Measurements from ENCODE around the gene DONSON. TPM values are rescaled to one million over a fixed set of nuclear protein-coding genes. Genes with fewer than 3 reads are reported as not detected.
"Not testable (repeated sequence)": the region's sequence is repeated elsewhere in the genome, so short reads cannot be mapped to it uniquely, and the experiment has no call there.

The DONSON gene
- total RNA-seq = 10 to 100 TPM in 1 of 2 donors, 1 to 10 TPM in 1; 6.0 to 10.0 TPM
- polyA plus RNA-seq = 10 to 100 TPM in 1 of 2 donors, 1 to 10 TPM in 1; 5.3 to 11.6 TPM
- long read RNA-seq, donor 1, partial matches to known transcripts = 190 of 194 reads
- long read RNA-seq, donor 1, other reads (novel, unspliced or antisense) = 0 of 194 reads
- long read RNA-seq, donor 2 = 0 reads
- long read RNA-seq, donor 3, partial matches to known transcripts = 0 of 2 reads
- long read RNA-seq, donor 3, other reads (novel, unspliced or antisense) = 0 of 2 reads
- long read RNA-seq, donor 4, partial matches to known transcripts = 0 of 2 reads
- long read RNA-seq, donor 4, other reads (novel, unspliced or antisense) = 0 of 2 reads
- long read RNA-seq, donor 5, partial matches to known transcripts = 9 of 10 reads
- long read RNA-seq, donor 5, other reads (novel, unspliced or antisense) = 0 of 10 reads

- Histone ChIP-seq H3K4me1 (ENCODE audit: control insufficient read depth in 5 of 5, insufficient read depth in 5 of 5, low read length in 5 of 5) (peaks cover 0 to 12% (median 0%) of the 10 kb centered on the region in 5 donors), H3K27ac (ENCODE audit: low read depth in 1 of 2, low read length in 1 of 2) (peak within 1 kb of the TSS; percentile 92 to 97), H3K36me3 (ENCODE audit: control insufficient read depth in 4 of 4, insufficient read depth in 4 of 4, low read length in 4 of 4) (peaks cover 2 to 8% (median 4%) of the 10 kb centered on the region in 4 donors), H3K9ac (ENCODE audit: insufficient read depth in 1 of 2, low read length in 2 of 2) (peak within 1 kb of the TSS; percentile 83 to 84), H3K27me3 (ENCODE audit: control insufficient read depth in 3 of 3, insufficient read depth in 3 of 3, low read length in 2 of 3) (no peaks in the 10 kb centered on the region), H3K9me3 (ENCODE audit: control insufficient read depth in 4 of 4, insufficient read depth in 3 of 4, low read length in 3 of 4) (no peaks in the 10 kb centered on the region), H3K4me3 (peak within 1 kb of the TSS; percentile 76)
- 0 to 1% methylated on average over 70 to 78 of the region's 78 CpGs for WGBS, 2 donors
- DNase-seq (peak; percentile 93 to 95 (median 93)), ATAC-seq (ENCODE audit: insufficient read depth, low FRiP score) (peak; percentile 95)
- no peak for TF ChIP-seq CTCF (IDR thresholded peaks at IDR 0.05; ENCODE audit: control extremely low read depth, extremely low read depth)
These were observed at the start of gene DONSON for GRCh38 chr21:33588485-33589335. Gene DONSON (minus strand): TSS chr21:33588684. CDS start chr21:33588641, 43 bp downstream.

DNA sequence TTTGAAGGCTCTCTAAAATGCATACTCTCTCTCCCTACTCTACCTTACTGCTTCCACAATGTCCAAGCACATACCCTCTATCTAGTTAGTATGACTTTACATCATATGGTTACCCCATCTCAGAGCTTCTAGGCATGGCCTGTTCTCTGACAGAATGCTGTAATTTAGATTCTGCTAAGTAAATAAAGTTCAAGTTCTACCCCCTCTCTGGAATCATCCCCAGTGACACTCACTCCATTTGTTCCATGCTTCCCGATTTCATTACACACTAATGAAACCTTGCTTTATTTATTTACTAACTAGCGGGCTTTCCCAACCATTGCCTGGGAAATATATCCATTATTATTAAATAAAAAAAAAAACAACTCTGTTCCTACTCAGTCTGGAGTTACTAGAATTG lies 45.8 kb upstream of the DONSON start:
- H3K9me3 ChIP-seq (ENCODE audit: control insufficient read depth in 4 of 4, insufficient read depth in 3 of 4, low read length in 3 of 4) = no peaks in the 10 kb centered on the region
- H3K9ac ChIP-seq (ENCODE audit: insufficient read depth in 1 of 2, low read length in 2 of 2) = no peak overlapping the region
- H3K4me1 ChIP-seq (ENCODE audit: control insufficient read depth in 5 of 5, insufficient read depth in 5 of 5, low read length in 5 of 5) = no peaks in the 10 kb centered on the region
- TF ChIP-seq CTCF (IDR thresholded peaks at IDR 0.05; ENCODE audit: control extremely low read depth, extremely low read depth) = no peak
- peaks cover 0 to 14% (median 4%) of the 10 kb centered on the region in 4 donors for H3K36me3 ChIP-seq (ENCODE audit: control insufficient read depth in 4 of 4, insufficient read depth in 4 of 4, low read length in 4 of 4)
- H3K4me3 ChIP-seq = no peak overlapping the region
- no peak overlapping the region for H3K27ac ChIP-seq (ENCODE audit: low read depth in 1 of 2, low read length in 1 of 2)
- no peak for ATAC-seq (ENCODE audit: insufficient read depth, low FRiP score)
- WGBS, 2 donors = 90 to 96% methylated on average over 2 of the region's 2 CpGs
- H3K27me3 ChIP-seq (ENCODE audit: control insufficient read depth in 3 of 3, insufficient read depth in 3 of 3, low read length in 2 of 3) = no peaks in the 10 kb centered on the region
- no peak for DNase-seq

- not testable (repeated sequence) for H3K27me3 ChIP-seq (ENCODE audit: control insufficient read depth in 3 of 3, insufficient read depth in 3 of 3, low read length in 2 of 3); H3K4me3 ChIP-seq; H3K9me3 ChIP-seq (ENCODE audit: control insufficient read depth in 4 of 4, insufficient read depth in 3 of 4, low read length in 3 of 4); H3K4me1 ChIP-seq (ENCODE audit: control insufficient read depth in 5 of 5, insufficient read depth in 5 of 5, low read length in 5 of 5); H3K27ac ChIP-seq (ENCODE audit: low read depth in 1 of 2, low read length in 1 of 2); H3K9ac ChIP-seq (ENCODE audit: insufficient read depth in 1 of 2, low read length in 2 of 2); ATAC-seq (ENCODE audit: insufficient read depth, low FRiP score); DNase-seq
- H3K36me3 ChIP-seq (ENCODE audit: control insufficient read depth in 4 of 4, insufficient read depth in 4 of 4, low read length in 4 of 4) = peaks cover 4 to 23% (median 6%) of the 10 kb centered on the region in 4 donors
- 95 to 98% methylated on average over 7 of the region's 7 CpGs for WGBS, 2 donors
These were observed 37.7 kb upstream of the DONSON start for GRCh38 chr21:33626151-33626550.

GRCh38 chr21:33622253-33622652 lies 33.8 kb upstream of the DONSON start:
- Histone ChIP-seq H3K9me3 (ENCODE audit: control insufficient read depth in 4 of 4, insufficient read depth in 3 of 4, low read length in 3 of 4) (no peaks in the 10 kb centered on the region), H3K4me3 (no peak overlapping the region), H3K27ac (ENCODE audit: low read depth in 1 of 2, low read length in 1 of 2) (no peak overlapping the region), H3K27me3 (ENCODE audit: control insufficient read depth in 3 of 3, insufficient read depth in 3 of 3, low read length in 2 of 3) (no peaks in the 10 kb centered on the region), H3K9ac (ENCODE audit: insufficient read depth in 1 of 2, low read length in 2 of 2) (no peak overlapping the region), H3K36me3 (ENCODE audit: control insufficient read depth in 4 of 4, insufficient read depth in 4 of 4, low read length in 4 of 4) (peaks cover 2 to 10% (median 6%) of the 10 kb centered on the region in 4 donors), H3K4me1 (ENCODE audit: control insufficient read depth in 5 of 5, insufficient read depth in 5 of 5, low read length in 5 of 5) (peaks cover 0 to 2% (median 0%) of the 10 kb centered on the region in 5 donors)
- DNase-seq = peak in 1 of 3 donors; percentile 8
- TF ChIP-seq CTCF (IDR thresholded peaks at IDR 0.05; ENCODE audit: control extremely low read depth, extremely low read depth) = no peak
- ATAC-seq (ENCODE audit: insufficient read depth, low FRiP score) = no peak
